ENCODE measurements around the gene EXOC6.

Gene EXOC6

DNA sequence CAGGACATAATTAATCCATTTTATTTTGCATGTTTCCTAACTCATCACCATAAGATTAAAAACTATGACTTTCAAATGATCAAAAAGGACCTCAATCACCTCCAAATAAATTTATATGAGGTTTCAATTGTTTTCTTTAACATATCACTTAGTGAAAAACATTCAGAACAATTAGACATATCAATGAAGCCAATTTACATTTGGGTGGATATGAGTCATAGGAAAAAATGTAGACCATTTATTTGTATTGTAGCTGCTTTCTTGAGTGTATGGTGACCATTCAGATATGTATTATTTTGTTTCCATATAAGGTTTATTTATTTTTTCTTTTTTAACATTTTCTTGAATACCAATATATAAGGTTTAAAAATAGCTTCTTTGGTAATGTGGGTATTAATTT lies 13.3 kb upstream of the EXOC6 start:
- Histone ChIP-seq H3K27me3 (replicated peaks; ENCODE audit: control insufficient read depth, insufficient read depth, low read length) (no peaks in the 10 kb centered on the region), H3K36me3 (ENCODE audit: control insufficient read depth, insufficient read depth, low read length) (no peaks in the 10 kb centered on the region), H3K4me3 (replicated peaks; ENCODE audit: low read depth, low read length) (no peak overlapping the region)
- DNase-seq (ENCODE audit: extremely low read depth, insufficient read length), result no peak
- TF ChIP-seq, protein P1, sequence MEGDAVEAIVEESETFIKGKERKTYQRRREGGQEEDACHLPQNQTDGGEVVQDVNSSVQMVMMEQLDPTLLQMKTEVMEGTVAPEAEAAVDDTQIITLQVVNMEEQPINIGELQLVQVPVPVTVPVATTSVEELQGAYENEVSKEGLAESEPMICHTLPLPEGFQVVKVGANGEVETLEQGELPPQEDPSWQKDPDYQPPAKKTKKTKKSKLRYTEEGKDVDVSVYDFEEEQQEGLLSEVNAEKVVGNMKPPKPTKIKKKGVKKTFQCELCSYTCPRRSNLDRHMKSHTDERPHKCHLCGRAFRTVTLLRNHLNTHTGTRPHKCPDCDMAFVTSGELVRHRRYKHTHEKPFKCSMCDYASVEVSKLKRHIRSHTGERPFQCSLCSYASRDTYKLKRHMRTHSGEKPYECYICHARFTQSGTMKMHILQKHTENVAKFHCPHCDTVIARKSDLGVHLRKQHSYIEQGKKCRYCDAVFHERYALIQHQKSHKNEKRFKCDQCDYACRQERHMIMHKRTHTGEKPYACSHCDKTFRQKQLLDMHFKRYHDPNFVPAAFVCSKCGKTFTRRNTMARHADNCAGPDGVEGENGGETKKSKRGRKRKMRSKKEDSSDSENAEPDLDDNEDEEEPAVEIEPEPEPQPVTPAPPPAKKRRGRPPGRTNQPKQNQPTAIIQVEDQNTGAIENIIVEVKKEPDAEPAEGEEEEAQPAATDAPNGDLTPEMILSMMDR (IDR thresholded peaks at IDR 0.05; ENCODE audit: insufficient read depth, low read length, poor library complexity, severe bottlenecking), result no peak

- Histone ChIP-seq H3K27me3 (replicated peaks; ENCODE audit: control insufficient read depth, insufficient read depth, low read length) (no peaks in the 10 kb centered on the region), H3K36me3 (ENCODE audit: control insufficient read depth, insufficient read depth, low read length) (no peaks in the 10 kb centered on the region), H3K4me3 (replicated peaks; ENCODE audit: low read depth, low read length) (no peak overlapping the region)
- DNase-seq (ENCODE audit: extremely low read depth, insufficient read length), result no peak
- TF ChIP-seq, protein P1 (IDR thresholded peaks at IDR 0.05; ENCODE audit: insufficient read depth, low read length, poor library complexity, severe bottlenecking), result no peak
These were observed 10.9 kb upstream of the EXOC6 start for GRCh38 chr10:92837456-92837855.

- Histone ChIP-seq H3K27me3 (replicated peaks; ENCODE audit: control insufficient read depth, insufficient read depth, low read length) (no peaks in the 10 kb centered on the region), H3K4me3 (replicated peaks; ENCODE audit: low read depth, low read length) (no peak overlapping the region), H3K36me3 (ENCODE audit: control insufficient read depth, insufficient read depth, low read length) (no peaks in the 10 kb centered on the region)
- DNase-seq (ENCODE audit: extremely low read depth, insufficient read length), result no peak
- TF ChIP-seq, protein P1 (IDR thresholded peaks at IDR 0.05; ENCODE audit: insufficient read depth, low read length, poor library complexity, severe bottlenecking), result peak; percentile 60
These were observed 8.9 kb upstream of the EXOC6 start for GRCh38 chr10:92839191-92840085.

DNA sequence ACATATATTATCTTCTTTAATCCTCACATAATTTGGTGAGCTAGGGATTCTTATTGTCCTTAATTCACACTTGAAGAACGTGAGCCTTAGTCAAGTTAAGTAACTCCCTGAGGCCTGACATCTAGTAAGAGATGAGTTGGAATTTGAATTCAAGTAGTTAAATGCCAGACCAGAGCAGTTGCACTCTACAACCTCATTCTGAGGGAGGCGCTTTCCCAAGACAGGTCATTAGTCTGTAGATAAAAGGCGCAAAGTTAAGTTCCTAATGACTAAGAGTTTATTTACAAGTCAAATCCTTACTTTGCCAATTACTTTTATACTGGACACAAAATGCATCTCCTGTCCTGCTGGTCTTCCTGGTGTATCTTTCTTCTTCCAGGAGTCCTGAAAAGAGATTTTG lies 3.6 kb upstream of the EXOC6 start:
- Histone ChIP-seq H3K4me3 (replicated peaks; ENCODE audit: low read depth, low read length) (no peak overlapping the region), H3K36me3 (ENCODE audit: control insufficient read depth, insufficient read depth, low read length) (no peaks in the 10 kb centered on the region), H3K27me3 (replicated peaks; ENCODE audit: control insufficient read depth, insufficient read depth, low read length) (no peaks in the 10 kb centered on the region)
- TF ChIP-seq, protein P1 (IDR thresholded peaks at IDR 0.05; ENCODE audit: insufficient read depth, low read length, poor library complexity, severe bottlenecking), result no peak
- DNase-seq (ENCODE audit: extremely low read depth, insufficient read length), result no peak

- no peaks in the 10 kb centered on the region for H3K27me3 ChIP-seq (replicated peaks; ENCODE audit: control insufficient read depth, insufficient read depth, low read length)
- H3K36me3 ChIP-seq (ENCODE audit: control insufficient read depth, insufficient read depth, low read length), result no peaks in the 10 kb centered on the region
- TF ChIP-seq, protein P1 (IDR thresholded peaks at IDR 0.05; ENCODE audit: insufficient read depth, low read length, poor library complexity, severe bottlenecking), result no peak
- DNase-seq (ENCODE audit: extremely low read depth, insufficient read length), result no peak
- H3K4me3 ChIP-seq (replicated peaks; ENCODE audit: low read depth, low read length), result no peak overlapping the region
These were observed 2.4 kb upstream of the EXOC6 start for GRCh38 chr10:92845921-92846320.

Data from GM06990 (cell line).